ENCODE results near the gene GPR84. TPM values are rescaled to one million over a fixed set of nuclear protein-coding genes. Genes with fewer than 3 reads are reported as not detected.

GPR84 gene
- total and polyA plus RNA-seq, 2 donors (not counting 1 experiment from before 2014, with no cell fraction given): 0.16 TPM; not detected in 1

GRCh38 chr12:54352891-54353874 lies 11.1 kb downstream of the GPR84 start:
- peaks cover 8% of the 10 kb centered on the region for H3K4me1 Mint-ChIP-seq
- Histone ChIP-seq H2AFZ (ENCODE audit: insufficient read depth, low read depth, low read length, poor library complexity, severe bottlenecking) (no peak overlapping the region), H3K4me3 (ENCODE audit: control extremely low read depth in 1 of 5, extremely low read depth in 1 of 5, insufficient read depth in 1 of 5, low read depth in 2 of 5, low read length in 4 of 5) (no peak overlapping the region), H3K27ac (ENCODE audit: low read length in 2 of 2) (no peak overlapping the region), H3K4me2 (replicated peaks; ENCODE audit: low read depth, low read length, poor library complexity, severe bottlenecking) (no peak overlapping the region), H3K9ac (ENCODE audit: low read length) (no peak overlapping the region), H3K79me2 (ENCODE audit: control insufficient read depth, insufficient read depth, low read length) (no peaks in the 10 kb centered on the region), H3K36me3 (replicated peaks in 1 of 2; ENCODE audit: control extremely low read depth in 1 of 2, control insufficient read depth in 1 of 2, extremely low read depth in 1 of 2, insufficient read depth in 2 of 2, low read length in 1 of 2) (peaks cover 0 to 27% of the 10 kb centered on the region in 2 experiments), H3K4me1 (ENCODE audit: control insufficient read depth in 2 of 2, insufficient read depth in 2 of 2, low read length in 2 of 2) (peaks cover 6 to 9% of the 10 kb centered on the region in 2 donors), H3K9me3 (ENCODE audit: control extremely low read depth in 1 of 3, control insufficient read depth in 2 of 3, insufficient read depth in 1 of 3, low read length in 2 of 3) (no peaks in the 10 kb centered on the region), H4K20me1 (ENCODE audit: control insufficient read depth, insufficient read depth, low read length, poor library complexity, severe bottlenecking) (no peaks in the 10 kb centered on the region), H3K27me3 (replicated peaks in 1 of 4; ENCODE audit: control extremely low read depth in 1 of 4, control insufficient read depth in 3 of 4, insufficient read depth in 4 of 4, low read length in 3 of 4) (no peaks in the 10 kb centered on the region)
- ATAC-seq (ENCODE audit: low read depth) (no peak), DNase-seq (no peak)
- H3K9me3 Mint-ChIP-seq (ENCODE audit: insufficient read depth): no peaks in the 10 kb centered on the region
- intact Hi-C loops (cut with micrococcal nuclease): no loop called here
- TF ChIP-seq EZH2 (IDR thresholded peaks at IDR 0.05; ENCODE audit: borderline replicate concordance, insufficient read depth, low read depth, low read length, poor library complexity, severe bottlenecking) (no peak), CTCF (IDR thresholded peaks at IDR 0.05) (no peak)
- H3K27ac Mint-ChIP-seq: no peak overlapping the region
- POLR2A ChIA-PET: interaction anchor here (0.6 to 0.7 kb wide), 2 partner anchors 10 to 122 kb away, joined by 4 to 8 read pairs; no protein-coding TSS in a partner anchor
- WGBS (ENCODE audit: insufficient coverage): 75% methylated on average over 1 of the region's 1 CpG
- H3K4me3 Mint-ChIP-seq: no peak overlapping the region
- CTCF ChIA-PET: interaction anchor here (1.0 to 3.4 kb wide), 2 partner anchors 7 to 11 kb away, joined by 3 to 9 read pairs; no protein-coding TSS in a partner anchor
- H3K27me3 Mint-ChIP-seq: no peaks in the 10 kb centered on the region
